ENCODE measurements around the gene HTR4. TPM values are rescaled to one million over a fixed set of nuclear protein-coding genes. Genes with fewer than 3 reads are reported as not detected.

Gene HTR4
- total RNA-seq, 1 experiment from 2014 or later: not detected

DNA sequence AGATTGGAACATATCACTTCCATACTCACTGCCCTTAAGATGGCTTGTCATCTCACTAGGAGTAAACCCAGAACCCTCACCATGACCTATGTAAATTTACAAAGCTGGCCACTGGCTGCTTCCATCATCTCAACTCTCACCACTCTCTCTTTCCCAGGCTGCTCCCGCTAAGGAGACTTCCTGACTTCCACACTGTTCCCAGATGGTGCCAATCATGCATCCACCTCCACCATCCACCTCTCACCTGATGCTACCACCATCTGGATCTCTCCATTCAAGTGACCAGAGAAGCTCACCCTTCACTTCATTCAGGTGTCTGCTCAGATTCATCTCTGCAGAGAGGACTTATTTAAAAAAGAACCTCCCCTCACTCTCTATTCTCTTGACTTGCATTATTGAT lies 91.3 kb downstream of the HTR4 start:
- BruUV-seq (replicated peaks): no TSS peak
- H3K4me2 ChIP-seq (ENCODE audit: low read length): no peak overlapping the region
- ATAC-seq: no peak

More for the DNA sequence above, 91.3 kb downstream of the HTR4 start:
- no peak for TF ChIP-seq SRF (IDR thresholded peaks at IDR 0.05; ENCODE audit: low read depth)
- TF ChIP-seq EZH2phosphoT487 (IDR thresholded peaks at IDR 0.05; ENCODE audit: borderline replicate concordance): no peak
- no peak for TF ChIP-seq SP1 (IDR thresholded peaks at IDR 0.05; ENCODE audit: low read depth)
- no peak for TF ChIP-seq POLR2A (IDR thresholded peaks at IDR 0.05; ENCODE audit: borderline replicate concordance, extremely low read depth, insufficient read depth, insufficient read length)
- TF ChIP-seq CEBPB (IDR thresholded peaks at IDR 0.05; ENCODE audit: low read depth): no peak
- no peak for TF ChIP-seq TCF7L2 (IDR thresholded peaks at IDR 0.05; ENCODE audit: borderline replicate concordance, extremely low read depth, insufficient read depth, insufficient read length)
- no peak for TF ChIP-seq JUND (IDR thresholded peaks at IDR 0.05)
- no peak for TF ChIP-seq CBX3 (IDR thresholded peaks at IDR 0.05; ENCODE audit: low read depth)
- TF ChIP-seq SIN3A (IDR thresholded peaks at IDR 0.05; ENCODE audit: low read depth): no peak
- no peak for TF ChIP-seq POLR2AphosphoS5 (IDR thresholded peaks at IDR 0.05; ENCODE audit: low read depth, low read length)
- no peak for TF ChIP-seq ELF1 (IDR thresholded peaks at IDR 0.05; ENCODE audit: borderline replicate concordance, low read depth)
- no peak for TF ChIP-seq ZFX (IDR thresholded peaks at IDR 0.05)
- TF ChIP-seq, protein P1, sequence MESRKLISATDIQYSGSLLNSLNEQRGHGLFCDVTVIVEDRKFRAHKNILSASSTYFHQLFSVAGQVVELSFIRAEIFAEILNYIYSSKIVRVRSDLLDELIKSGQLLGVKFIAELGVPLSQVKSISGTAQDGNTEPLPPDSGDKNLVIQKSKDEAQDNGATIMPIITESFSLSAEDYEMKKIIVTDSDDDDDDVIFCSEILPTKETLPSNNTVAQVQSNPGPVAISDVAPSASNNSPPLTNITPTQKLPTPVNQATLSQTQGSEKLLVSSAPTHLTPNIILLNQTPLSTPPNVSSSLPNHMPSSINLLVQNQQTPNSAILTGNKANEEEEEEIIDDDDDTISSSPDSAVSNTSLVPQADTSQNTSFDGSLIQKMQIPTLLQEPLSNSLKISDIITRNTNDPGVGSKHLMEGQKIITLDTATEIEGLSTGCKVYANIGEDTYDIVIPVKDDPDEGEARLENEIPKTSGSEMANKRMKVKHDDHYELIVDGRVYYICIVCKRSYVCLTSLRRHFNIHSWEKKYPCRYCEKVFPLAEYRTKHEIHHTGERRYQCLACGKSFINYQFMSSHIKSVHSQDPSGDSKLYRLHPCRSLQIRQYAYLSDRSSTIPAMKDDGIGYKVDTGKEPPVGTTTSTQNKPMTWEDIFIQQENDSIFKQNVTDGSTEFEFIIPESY (IDR thresholded peaks at IDR 0.05; ENCODE audit: extremely low read depth, insufficient replicate concordance, low read length): no peak
- TF ChIP-seq, protein P2, sequence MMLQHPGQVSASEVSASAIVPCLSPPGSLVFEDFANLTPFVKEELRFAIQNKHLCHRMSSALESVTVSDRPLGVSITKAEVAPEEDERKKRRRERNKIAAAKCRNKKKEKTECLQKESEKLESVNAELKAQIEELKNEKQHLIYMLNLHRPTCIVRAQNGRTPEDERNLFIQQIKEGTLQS (IDR thresholded peaks at IDR 0.05): no peak
- H3K27ac ChIP-seq (ENCODE audit: low read depth, low read length): no peak overlapping the region
- H3K4me3 ChIP-seq (replicated peaks in 1 of 2; ENCODE audit: low read depth in 1 of 2, low read length in 2 of 2): no peak overlapping the region
- no peak overlapping the region for H3K9ac ChIP-seq (ENCODE audit: low read length)
- H3K9me3 ChIP-seq (ENCODE audit: control insufficient read depth in 1 of 2, insufficient read depth in 1 of 2, low read depth in 1 of 2, low read length in 2 of 2): no peaks in the 10 kb centered on the region
- peaks cover 9% of the 10 kb centered on the region for H3K27me3 ChIP-seq (ENCODE audit: insufficient read depth, low read length)
- intact Hi-C loops (cut with micrococcal nuclease): no loop called here
- H3K36me3 ChIP-seq (ENCODE audit: control insufficient read depth in 1 of 2, insufficient read depth in 2 of 2, low read length in 2 of 2): no peaks in the 10 kb centered on the region
- H3K4me1 ChIP-seq (ENCODE audit: control insufficient read depth in 1 of 2, insufficient read depth in 2 of 2, low read length in 2 of 2): no peaks in the 10 kb centered on the region
- H4K20me1 ChIP-seq (ENCODE audit: insufficient read depth): no peaks in the 10 kb centered on the region
- CTCF ChIA-PET: no interaction called here
- no peak for DNase-seq (ENCODE audit: low read depth, low spot score)
- RAD21 ChIA-PET (ENCODE audit: low non-redundant PET in 1 of 2, low total read pairs in 2 of 2, uncharacterized antibody in 2 of 2, unreplicated experiment in 2 of 2): no interaction called here
- H3K79me2 ChIP-seq (ENCODE audit: insufficient read depth, low read length): no peaks in the 10 kb centered on the region
- no peak overlapping the region for H2AFZ ChIP-seq (ENCODE audit: low read depth, low read length, poor library complexity, severe bottlenecking)
- POLR2A ChIA-PET: no interaction called here
- H3K9me2 ChIP-seq (ENCODE audit: insufficient read depth): no peaks in the 10 kb centered on the region
